ENCODE data around the gene FOXD3. TPM values are rescaled to one million over a fixed set of nuclear protein-coding genes. Genes with fewer than 3 reads are reported as not detected.

Gene FOXD3
- total RNA-seq, 2 donors from 2014 or later = not detected

DNA sequence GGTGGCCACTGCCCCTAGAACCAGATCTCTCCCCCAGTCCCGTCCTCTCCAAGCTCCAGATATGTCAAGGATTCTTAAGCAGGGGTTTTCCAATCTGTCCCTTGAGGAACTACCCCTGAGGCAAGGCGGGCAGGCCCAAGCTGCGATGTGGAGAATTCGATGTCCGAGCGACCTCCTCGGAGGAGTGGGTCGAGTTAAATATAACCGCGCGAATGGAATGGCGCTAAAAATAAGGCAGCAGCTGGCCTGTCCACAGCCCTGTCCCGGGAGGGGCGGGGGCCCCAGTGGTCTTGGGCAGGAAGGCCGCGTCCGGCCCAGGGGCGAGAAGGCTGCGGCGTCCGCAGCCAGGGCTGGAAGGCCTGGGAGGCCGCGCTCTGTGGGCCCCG is 5.8 kb upstream of the FOXD3 start:
- Mint-ChIP-seq H3K9me3 (peaks cover 0 to 2% of the 10 kb centered on the region in 2 donors), H3K27ac (no peak overlapping the region), H3K36me3 (ENCODE audit: insufficient read depth in 2 of 2) (peaks cover 9 to 14% of the 10 kb centered on the region in 2 donors), H3K27me3 (ENCODE audit: low read depth) (peaks cover 73% of the 10 kb centered on the region), H3K4me3 (peak overlapping the region; percentile 41 to 69), H3K4me1 (ENCODE audit: low read depth) (peaks cover 39% of the 10 kb centered on the region)
- ATAC-seq (replicated peaks in 1 of 2) (no peak), DNase-seq (no peak)

GRCh38 chr1:63316984-63317816 is 5.2 kb upstream of the FOXD3 start:
- Mint-ChIP-seq H3K4me3 (peak overlapping the region; percentile 78 to 80), H3K27ac (no peak overlapping the region), H3K4me1 (ENCODE audit: low read depth) (peaks cover 43% of the 10 kb centered on the region), H3K27me3 (ENCODE audit: low read depth) (peaks cover 77% of the 10 kb centered on the region), H3K9me3 (peaks cover 0 to 2% of the 10 kb centered on the region in 2 donors), H3K36me3 (ENCODE audit: insufficient read depth in 2 of 2) (peaks cover 12 to 16% of the 10 kb centered on the region in 2 donors)
- DNase-seq (peak; percentile 78 to 84), ATAC-seq (replicated peaks in 1 of 2) (peak; percentile 87 to 89)

DNA sequence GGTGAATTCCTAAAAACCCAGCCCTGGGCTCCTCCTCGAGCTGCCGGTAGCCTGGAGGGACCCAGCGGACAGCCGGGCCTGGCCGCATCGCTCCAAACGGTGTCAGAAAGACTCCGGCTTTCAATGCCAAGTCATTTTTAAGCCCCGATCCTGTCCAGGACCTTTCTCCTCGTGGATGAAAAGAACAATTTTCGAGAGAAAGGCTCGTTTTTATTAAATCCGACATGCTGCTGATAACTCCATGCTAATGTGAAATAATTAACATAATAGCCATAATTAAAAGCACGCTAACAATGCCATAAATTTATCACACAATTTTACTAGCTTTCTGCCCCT is 4.6 kb upstream of the FOXD3 start:
- DNase-seq (no peak), ATAC-seq (replicated peaks in 1 of 2) (no peak)
- H3K27me3 Mint-ChIP-seq (ENCODE audit: low read depth) = peaks cover 77% of the 10 kb centered on the region
- peaks cover 0 to 2% of the 10 kb centered on the region in 2 donors for H3K9me3 Mint-ChIP-seq
- peak overlapping the region; percentile 78 to 80 for H3K4me3 Mint-ChIP-seq
- H3K4me1 Mint-ChIP-seq (ENCODE audit: low read depth) = peaks cover 43% of the 10 kb centered on the region
- peaks cover 12 to 16% of the 10 kb centered on the region in 2 donors for H3K36me3 Mint-ChIP-seq (ENCODE audit: insufficient read depth in 2 of 2)
- peak overlapping the region; percentile 82 for H3K27ac Mint-ChIP-seq

DNA sequence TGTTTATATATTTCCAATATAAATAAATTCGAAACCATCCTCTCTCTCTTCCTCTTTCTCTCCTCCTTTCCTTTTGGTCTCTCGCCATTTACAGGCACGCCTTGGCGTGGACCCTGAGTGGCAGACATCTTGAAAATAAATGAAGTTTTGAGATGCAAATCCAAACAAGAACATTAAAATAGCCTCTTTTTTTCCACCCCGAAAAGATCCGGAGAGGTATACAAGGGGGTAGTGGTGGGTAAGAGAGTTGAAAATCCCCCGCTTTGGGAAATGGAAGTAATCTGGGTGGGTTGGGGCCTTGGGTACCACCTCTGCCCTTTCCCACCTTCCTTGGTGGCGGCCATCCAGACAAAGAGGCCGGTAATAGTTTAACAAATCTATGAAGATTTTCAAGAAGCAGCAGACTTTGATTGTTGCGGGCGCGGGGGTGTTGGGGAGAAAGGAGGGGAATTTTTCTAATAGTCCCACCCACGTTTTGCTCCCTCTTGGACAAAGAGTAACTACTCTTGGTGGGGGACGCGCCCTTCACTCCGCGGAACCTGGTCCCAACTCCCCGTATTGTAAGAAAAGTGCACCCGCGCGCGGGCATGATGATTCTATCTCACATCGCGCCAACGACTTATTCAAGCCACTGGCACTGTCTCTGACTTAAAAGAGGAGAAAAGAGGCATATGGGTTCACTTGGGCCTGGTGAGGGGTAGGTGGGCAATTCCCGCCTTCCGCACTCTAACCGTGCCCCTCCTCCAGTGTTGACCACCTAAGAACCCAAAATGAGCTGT is 4.0 kb upstream of the FOXD3 start:
- Mint-ChIP-seq H3K27ac (peak overlapping the region; percentile 82), H3K36me3 (ENCODE audit: insufficient read depth in 2 of 2) (peaks cover 12 to 16% of the 10 kb centered on the region in 2 donors), H3K27me3 (ENCODE audit: low read depth) (peaks cover 77% of the 10 kb centered on the region), H3K9me3 (peaks cover 0 to 2% of the 10 kb centered on the region in 2 donors), H3K4me1 (ENCODE audit: low read depth) (peaks cover 43% of the 10 kb centered on the region), H3K4me3 (peak overlapping the region; percentile 78 to 80)
- ATAC-seq (replicated peaks in 1 of 2) (no peak), DNase-seq (peak in 1 of 2 donors; percentile 6)

DNA sequence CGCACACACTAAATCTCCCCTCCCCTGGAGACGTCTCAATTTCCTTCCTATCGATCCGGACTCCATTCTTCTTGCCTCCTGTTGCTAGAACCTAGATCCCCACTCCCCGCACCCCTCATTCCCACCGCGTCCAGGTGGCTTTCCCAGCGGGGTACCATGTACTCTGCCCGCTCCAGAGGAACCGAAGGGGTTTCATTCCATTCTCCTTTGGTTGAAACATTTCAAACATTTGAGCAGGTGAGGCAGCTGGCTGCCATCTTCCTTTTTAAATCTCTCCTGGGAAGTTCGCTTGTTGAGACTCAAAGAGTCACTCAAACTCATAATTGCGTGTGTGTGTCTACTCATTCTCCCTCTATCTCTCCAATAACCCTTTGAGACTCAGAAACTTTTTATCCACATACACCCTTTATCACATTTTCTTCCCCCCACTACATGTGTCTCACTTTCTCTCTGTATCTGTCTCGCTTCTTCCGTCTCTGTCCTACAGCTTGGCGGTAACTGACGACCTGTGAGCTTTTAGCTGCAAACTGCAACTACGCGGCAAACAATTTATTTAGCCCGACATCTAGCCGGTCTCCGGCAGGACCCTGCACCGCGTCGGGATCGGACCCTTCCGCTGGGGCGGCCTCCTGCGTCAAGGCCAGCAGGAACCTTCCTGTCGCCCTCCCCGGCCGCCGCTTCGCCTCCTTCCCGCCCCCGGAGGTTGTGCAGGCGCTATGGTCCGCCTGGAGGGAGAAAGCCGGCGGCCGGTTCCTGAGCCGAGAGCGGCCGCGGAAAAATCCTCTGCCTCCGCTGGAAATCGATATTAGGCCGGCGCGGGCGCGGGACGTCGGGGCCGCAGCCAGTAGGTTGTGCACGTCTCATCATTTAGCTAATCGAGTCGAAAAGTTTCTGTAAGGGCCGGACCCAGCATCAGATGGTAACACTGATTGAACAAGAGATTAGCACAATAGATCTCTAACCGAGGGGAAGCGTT is 3.0 kb upstream of the FOXD3 start:
- peaks cover 12 to 16% of the 10 kb centered on the region in 2 donors for H3K36me3 Mint-ChIP-seq (ENCODE audit: insufficient read depth in 2 of 2)
- H3K4me3 Mint-ChIP-seq = peak overlapping the region; percentile 78 to 80
- H3K4me1 Mint-ChIP-seq (ENCODE audit: low read depth) = peaks cover 43% of the 10 kb centered on the region
- H3K27me3 Mint-ChIP-seq (ENCODE audit: low read depth) = peaks cover 69% of the 10 kb centered on the region
- H3K27ac Mint-ChIP-seq = peak overlapping the region; percentile 2
- peaks cover 0 to 2% of the 10 kb centered on the region in 2 donors for H3K9me3 Mint-ChIP-seq
- DNase-seq (peak in 1 of 2 donors; percentile 18), ATAC-seq (replicated peaks in 1 of 2) (no peak)

GRCh38 chr1:63320022-63320721 is 2.2 kb upstream of the FOXD3 start:
- Mint-ChIP-seq H3K4me3 (peak overlapping the region; percentile 78 to 80), H3K36me3 (ENCODE audit: insufficient read depth in 2 of 2) (peaks cover 13 to 16% of the 10 kb centered on the region in 2 donors), H3K27me3 (ENCODE audit: low read depth) (peaks cover 68% of the 10 kb centered on the region), H3K4me1 (ENCODE audit: low read depth) (peaks cover 49% of the 10 kb centered on the region), H3K9me3 (peaks cover 0 to 2% of the 10 kb centered on the region in 2 donors), H3K27ac (no peak overlapping the region)
- peak in 1 of 2 donors; percentile 18 for DNase-seq
- ATAC-seq (replicated peaks in 1 of 2) = no peak

DNA sequence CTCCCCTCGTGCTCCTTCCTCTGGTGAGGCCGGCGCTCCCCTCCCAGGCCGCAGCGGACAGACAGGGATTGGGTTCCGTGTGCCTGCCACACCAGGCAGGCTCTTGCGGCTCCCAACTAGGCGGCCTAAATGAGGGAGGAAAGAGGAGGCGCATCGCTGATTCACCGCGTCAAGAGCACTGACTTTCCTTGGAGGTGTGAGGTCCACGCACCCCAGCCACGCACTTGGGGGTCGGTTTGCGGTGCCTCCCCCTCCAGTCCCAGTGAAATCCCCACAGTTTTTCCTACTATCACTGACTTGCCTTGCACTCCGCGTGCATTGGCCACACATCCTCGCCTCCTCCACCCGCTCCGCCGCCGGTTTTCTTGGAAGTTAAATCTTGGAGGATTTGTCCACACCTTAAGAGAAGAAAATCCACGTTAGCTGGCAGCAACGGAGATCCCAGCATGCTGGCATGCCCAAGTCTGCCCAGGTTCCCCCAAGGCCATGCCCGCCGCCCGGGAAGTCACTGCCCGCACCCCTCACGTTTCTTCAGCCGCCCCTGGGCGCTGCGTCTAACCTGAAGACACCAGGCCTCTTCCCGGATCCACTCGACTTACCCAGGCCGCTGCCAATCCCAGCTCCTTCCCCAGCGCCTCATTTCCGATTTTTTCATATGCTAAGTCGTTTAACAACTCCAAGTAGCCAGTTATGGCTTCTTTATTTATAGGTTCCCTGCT is 1.1 kb upstream of the FOXD3 start:
- H3K4me3 Mint-ChIP-seq = peak overlapping the region; percentile 80
- peak overlapping the region; percentile 94 for H3K27ac Mint-ChIP-seq
- DNase-seq (peak in 1 of 2 donors; percentile 13), ATAC-seq (replicated peaks in 1 of 2) (no peak)
- peaks cover 68% of the 10 kb centered on the region for H3K27me3 Mint-ChIP-seq (ENCODE audit: low read depth)
- peaks cover 0 to 2% of the 10 kb centered on the region in 2 donors for H3K9me3 Mint-ChIP-seq
- peaks cover 13 to 14% of the 10 kb centered on the region in 2 donors for H3K36me3 Mint-ChIP-seq (ENCODE audit: insufficient read depth in 2 of 2)
- peaks cover 53% of the 10 kb centered on the region for H3K4me1 Mint-ChIP-seq (ENCODE audit: low read depth)

DNA sequence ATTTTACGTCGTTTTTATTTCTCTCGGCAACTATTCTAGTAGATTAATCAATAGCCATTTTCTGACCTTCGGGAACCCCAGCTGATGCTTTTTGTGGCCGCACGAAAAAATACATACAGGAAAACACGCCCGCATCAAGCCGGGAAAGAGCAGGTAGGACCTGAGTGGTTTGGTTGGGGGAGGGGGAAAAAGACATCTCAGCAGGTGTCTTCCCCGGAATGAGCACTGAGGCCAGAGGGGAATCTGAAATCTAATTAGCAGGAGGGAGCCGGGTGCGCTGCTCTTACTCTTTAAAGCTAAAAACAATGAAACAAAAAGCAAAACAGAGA is 618 bp upstream of the FOXD3 start:
- peak overlapping the region; percentile 80 for H3K4me3 Mint-ChIP-seq

GRCh38 chr1:63322944-63323864 is 837 bp downstream of the FOXD3 start:
- H3K4me1 Mint-ChIP-seq (ENCODE audit: low read depth) = peaks cover 63% of the 10 kb centered on the region
- peaks cover 14 to 17% of the 10 kb centered on the region in 2 donors for H3K36me3 Mint-ChIP-seq (ENCODE audit: insufficient read depth in 2 of 2)
- H3K27ac Mint-ChIP-seq = peak overlapping the region; percentile 73
- peaks cover 0 to 2% of the 10 kb centered on the region in 2 donors for H3K9me3 Mint-ChIP-seq
- peak; percentile 56 to 64 for ATAC-seq (replicated peaks in 1 of 2)
- peak overlapping the region; percentile 87 to 90 for H3K4me3 Mint-ChIP-seq
- H3K27me3 Mint-ChIP-seq (ENCODE audit: low read depth) = peaks cover 77% of the 10 kb centered on the region
- DNase-seq = peak; percentile 61 to 66

More for the DNA sequence above, 618 bp upstream of the FOXD3 start:
- ATAC-seq (replicated peaks in 1 of 2) (no peak), DNase-seq (no peak)
- H3K27ac Mint-ChIP-seq = peak overlapping the region; percentile 94
- peaks cover 70% of the 10 kb centered on the region for H3K27me3 Mint-ChIP-seq (ENCODE audit: low read depth)
- H3K36me3 Mint-ChIP-seq (ENCODE audit: insufficient read depth in 2 of 2) = peaks cover 13 to 14% of the 10 kb centered on the region in 2 donors
- H3K9me3 Mint-ChIP-seq = peaks cover 0 to 2% of the 10 kb centered on the region in 2 donors
- peaks cover 55% of the 10 kb centered on the region for H3K4me1 Mint-ChIP-seq (ENCODE audit: low read depth)

DNA sequence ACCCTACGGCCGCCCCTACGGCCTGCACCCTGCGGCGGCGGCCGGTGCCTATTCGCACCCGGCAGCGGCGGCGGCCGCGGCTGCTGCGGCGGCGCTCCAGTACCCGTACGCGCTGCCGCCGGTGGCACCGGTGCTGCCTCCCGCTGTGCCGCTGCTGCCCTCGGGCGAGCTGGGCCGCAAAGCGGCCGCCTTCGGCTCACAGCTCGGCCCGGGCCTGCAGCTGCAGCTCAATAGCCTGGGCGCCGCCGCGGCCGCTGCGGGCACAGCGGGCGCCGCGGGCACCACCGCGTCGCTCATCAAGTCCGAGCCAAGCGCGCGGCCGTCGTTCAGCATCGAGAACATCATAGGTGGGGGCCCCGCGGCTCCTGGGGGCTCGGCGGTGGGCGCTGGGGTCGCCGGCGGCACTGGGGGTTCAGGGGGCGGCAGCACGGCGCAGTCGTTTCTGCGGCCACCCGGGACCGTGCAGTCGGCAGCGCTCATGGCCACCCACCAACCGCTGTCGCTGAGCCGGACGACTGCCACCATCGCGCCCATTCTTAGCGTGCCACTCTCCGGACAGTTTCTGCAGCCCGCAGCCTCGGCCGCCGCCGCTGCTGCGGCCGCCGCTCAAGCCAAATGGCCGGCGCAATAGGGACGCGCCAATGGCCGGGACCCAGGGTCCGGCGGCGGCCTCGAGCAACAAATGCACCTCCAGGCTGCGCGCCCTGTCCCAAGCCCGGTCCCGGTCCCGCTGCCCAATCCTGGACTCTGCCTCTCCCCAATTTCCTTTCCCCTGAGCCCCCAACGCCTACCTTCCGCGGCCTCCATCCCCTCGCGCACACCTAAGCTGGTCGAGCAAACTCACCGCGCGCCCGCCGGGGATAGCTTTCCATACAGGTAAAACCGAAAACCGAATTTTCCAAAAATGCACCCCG is 1.8 kb downstream of the FOXD3 start:
- peaks cover 77% of the 10 kb centered on the region for H3K27me3 Mint-ChIP-seq (ENCODE audit: low read depth)
- ATAC-seq (replicated peaks in 1 of 2) = peak in 1 of 2 donors; percentile 30
- H3K4me1 Mint-ChIP-seq (ENCODE audit: low read depth) = peaks cover 56% of the 10 kb centered on the region
- peaks cover 9 to 15% of the 10 kb centered on the region in 2 donors for H3K36me3 Mint-ChIP-seq (ENCODE audit: insufficient read depth in 2 of 2)
- peak overlapping the region; percentile 84 for H3K27ac Mint-ChIP-seq
- peaks cover 0 to 1% of the 10 kb centered on the region in 2 donors for H3K9me3 Mint-ChIP-seq
- DNase-seq = no peak
- peak overlapping the region; percentile 84 to 90 for H3K4me3 Mint-ChIP-seq

All from activated T-cell treated with anti-CD3 and anti-CD28 coated beads, Interleukin-2, amount 50 U/mL, for 72 hours (primary cell).